Stimulated activated CD4-positive, alpha-beta T cell treated with anti-CD3 and anti-CD28 coated beads, Interleukin-1b, Interleukin-23, amount 100 ng/mL, for 24 hours (primary cell): Measurements from ENCODE around the gene KRT16.
"Not testable (repeated sequence)": the region's sequence is repeated elsewhere in the genome, so short reads cannot be mapped to it uniquely, and the experiment has no call there.

Experiments
- DNase-seq, 4 experiments: peaks; one replicate each; pipeline ENCODE4 v3.0.0-alpha.2; 2020; ENCODE audit warnings: low read depth in 4 of 4, low spot score in 1 of 4

KRT16 gene

DNA sequence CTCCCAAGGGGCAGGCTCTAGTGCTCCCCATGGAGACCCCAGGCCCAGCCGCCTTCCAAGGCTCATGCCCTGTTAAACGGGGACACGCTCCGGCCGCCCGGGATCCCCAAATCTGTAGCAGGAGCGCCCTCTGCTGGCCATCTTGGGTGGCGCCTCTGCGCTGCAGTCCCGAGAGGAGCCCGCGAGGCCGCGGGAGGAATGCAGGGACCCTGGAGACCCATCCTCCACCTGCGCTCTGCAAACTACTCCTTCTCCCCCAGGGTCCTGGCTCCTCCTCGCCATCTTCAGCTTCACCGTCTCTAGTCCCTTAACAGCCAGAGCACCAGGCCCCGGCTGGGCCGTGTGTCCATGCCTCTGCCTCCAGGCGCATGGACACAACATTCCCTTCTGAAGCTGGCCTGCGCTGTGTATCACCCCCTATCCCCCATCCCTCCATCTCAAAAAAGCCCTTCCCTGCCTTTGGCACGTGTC lies 35.4 kb upstream of the KRT16 start:
- peak; percentile 81 to 94 (median 84) for DNase-seq

DNA sequence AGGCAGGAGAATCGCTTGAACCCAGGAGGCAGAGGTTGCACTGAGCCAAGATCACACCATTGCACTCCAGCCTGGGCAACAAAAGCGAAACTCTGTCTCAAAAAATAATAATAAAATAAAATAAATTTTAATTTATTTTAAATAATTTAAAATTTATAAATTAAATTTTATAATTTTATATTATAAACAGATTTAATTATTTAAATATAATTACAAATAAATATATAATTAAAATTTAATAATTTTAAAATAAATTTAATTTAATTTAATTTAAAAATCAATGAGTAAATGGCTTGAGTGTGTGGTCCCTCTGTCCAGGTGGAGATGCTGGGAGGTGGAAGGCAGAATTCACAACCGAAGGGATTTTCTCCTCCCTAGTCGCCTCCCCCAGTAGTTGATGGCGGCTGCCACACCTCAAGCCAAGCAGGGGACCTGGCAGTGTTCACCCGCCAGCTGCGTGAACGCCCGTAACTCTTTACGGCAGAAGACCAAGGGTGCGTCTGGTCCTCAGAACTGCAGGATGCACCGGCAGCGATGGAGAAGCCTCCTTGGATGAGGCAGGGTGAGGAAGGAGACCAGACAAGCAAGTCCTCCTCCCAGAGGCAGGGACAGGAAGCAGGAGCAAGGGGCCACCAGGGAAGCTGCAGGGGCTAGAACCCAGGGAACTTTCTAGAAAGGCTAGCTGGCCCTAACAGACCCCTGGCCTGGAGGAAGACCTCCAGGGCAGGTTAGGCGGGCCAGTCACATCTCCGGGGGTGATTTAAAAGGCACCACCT lies 34.7 kb upstream of the KRT16 start:
- no peak for DNase-seq

GRCh38 chr17:41642252-41643156 lies 29.9 kb upstream of the KRT16 start:
- no peak for DNase-seq

DNA sequence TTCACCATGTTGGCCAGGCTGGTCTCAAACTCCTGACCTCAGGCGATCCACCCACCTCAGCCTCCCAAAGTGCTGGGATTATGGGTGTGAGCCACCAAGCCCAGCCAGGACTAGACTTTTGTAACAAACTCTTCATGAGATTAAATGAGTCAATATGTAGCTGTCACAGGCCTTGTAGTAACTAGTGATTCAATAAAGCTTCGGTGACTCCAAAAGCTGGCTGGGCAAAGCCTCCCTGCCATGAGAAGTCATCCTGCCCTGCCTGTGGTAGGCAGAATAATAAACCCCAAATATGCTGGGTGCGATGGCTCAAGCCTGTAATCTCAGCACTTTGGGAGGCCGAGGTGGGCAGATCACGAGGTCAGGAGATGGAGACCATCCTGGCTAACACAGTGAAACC lies 28.0 kb upstream of the KRT16 start:
- not testable (repeated sequence) for DNase-seq

- DNase-seq, result no peak
Observed at GRCh38 chr17:41639492-41640473, 27.2 kb upstream of the KRT16 start.

- no peak for DNase-seq
Observed at GRCh38 chr17:41638941-41639340, 26.4 kb upstream of the KRT16 start.

GRCh38 chr17:41638194-41638593 lies 25.6 kb upstream of the KRT16 start:
- DNase-seq, result no peak

DNA sequence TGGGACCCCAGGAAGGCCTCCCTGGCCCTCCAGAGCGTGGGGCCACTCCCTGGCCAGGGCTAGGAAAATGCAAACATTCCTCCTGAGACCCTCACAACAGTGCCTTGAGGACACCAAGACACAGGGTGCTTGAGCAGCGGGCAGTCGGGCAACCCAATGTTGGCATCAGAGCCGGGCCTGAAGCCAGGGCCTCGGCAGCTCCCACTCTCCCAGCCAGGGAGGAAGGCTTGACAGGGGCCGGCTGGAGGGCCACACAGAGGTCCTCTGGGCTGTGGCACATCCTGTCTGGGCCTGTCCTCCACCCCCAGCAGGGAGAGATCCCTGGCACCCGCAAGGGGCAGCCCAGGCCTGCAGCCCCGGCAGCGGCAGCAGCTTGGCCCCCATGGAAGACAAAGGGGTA lies 24.1 kb upstream of the KRT16 start:
- DNase-seq, result no peak

GRCh38 chr17:41635121-41636097 lies 22.8 kb upstream of the KRT16 start:
- DNase-seq, result no peak

DNA sequence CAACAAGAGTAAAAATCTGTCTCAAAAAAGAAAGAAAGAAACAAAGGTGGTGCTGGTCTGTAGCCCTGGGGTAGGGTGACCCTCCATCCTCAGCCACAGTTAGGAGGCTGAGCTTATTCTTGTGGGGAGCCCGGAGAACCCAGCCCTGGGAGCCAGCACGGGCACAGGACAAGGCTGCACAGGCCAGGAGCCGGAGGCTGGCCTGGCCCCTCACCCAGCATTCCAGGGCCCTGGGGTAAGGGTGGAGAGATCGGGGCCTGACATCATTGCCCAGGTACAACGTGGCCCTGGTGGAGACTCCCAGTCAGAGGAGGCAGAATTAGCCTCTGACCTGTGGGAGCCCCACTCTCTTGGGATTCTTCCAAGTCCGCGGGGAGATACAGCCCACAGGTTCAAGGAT lies 22.1 kb upstream of the KRT16 start:
- no peak for DNase-seq

DNA sequence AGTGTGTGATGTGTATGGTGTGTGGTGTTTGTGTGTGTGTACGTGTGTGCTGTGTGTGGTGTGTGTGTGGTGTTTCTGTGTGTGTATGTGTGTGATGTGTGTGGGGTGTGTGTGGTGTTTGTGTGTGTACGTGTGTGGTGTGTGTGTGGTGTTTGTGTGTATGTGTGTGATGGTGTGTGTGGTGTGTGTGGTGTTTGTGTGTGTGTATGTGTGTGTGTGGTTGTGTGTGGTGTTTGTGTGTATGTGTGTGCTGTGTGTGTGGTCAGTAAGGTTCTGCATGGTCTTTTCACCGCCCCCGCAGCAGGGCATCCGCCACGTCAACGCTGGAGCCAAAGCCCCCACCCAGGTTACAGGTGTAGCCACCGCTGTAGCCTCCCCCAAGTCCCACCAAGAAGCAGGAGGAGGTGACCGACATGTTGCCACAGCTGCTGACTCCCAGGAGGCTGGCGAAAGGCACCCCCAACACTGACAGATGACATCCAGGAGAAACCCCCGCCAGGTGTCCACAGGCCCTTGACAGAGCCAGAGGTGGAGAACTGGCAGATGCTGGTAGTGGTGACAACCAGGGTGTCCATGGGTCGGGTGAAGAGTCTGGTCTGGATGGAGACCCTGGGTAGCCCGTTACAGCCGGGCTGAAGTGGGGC lies 21.1 kb upstream of the KRT16 start:
- DNase-seq, result no peak

GRCh38 chr17:41632482-41633105 lies 20.0 kb upstream of the KRT16 start:
- no peak for DNase-seq

DNA sequence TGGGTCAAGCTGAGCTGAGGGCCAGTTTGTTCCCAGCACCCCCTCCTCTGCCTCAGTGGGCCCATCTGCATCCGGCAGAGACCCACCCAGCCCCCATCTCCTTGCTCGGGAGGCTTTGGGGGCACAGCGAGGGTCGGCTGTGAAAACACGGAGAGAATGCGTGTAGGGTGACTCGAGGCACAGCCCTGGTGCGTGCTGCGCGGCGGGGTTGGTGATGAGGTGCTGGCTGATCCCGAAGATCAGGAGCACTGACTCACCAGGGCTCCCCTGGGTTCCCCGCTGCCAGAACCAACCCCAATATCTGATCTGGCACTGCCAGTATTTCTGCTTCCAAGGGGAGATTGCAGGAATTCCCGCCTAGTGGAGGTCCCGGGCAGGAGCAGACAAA lies 19.3 kb upstream of the KRT16 start:
- no peak for DNase-seq

- DNase-seq, result no peak
Observed at GRCh38 chr17:41631025-41631897, 18.7 kb upstream of the KRT16 start.

DNA sequence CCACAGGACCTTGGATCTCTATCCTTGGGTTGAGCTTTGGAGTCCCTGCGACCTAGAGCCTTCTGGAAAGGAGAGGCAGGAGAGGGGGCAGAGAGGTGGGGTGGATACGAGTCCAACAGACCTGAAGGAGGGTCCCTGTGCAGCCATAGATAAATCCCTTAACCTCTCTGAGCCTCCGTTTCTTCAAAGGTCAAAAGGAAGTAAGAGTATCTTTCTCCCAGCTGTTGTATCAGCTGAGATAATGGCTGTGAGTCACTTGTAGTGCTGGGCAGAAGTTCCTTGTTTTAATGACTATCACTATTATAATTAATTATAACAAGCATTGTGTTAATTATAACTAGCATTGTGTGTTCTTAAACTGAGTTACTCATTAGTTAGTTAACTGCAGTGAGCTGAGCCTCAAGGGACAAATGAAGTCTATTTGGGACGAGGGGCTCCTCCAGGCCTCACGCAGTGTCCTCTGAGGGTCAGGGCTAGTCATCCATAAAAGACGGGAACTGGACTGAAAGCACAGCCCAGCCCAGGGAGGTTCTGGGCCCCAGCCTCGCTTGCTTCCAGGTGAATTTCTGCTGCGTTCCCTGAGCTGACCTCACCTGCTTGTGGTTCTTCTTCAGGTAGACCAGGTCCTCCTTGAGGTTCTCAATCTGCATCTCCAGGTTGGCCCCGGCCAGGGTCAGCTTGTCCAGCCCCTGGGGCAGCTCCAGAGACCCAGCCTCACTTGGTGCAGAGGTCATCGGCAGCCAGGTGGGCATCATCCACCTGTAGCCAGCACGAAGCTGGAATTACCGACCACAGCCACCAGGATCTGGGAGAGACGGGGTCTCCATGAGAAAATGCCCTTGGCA lies 17.5 kb upstream of the KRT16 start:
- no peak for DNase-seq

DNA sequence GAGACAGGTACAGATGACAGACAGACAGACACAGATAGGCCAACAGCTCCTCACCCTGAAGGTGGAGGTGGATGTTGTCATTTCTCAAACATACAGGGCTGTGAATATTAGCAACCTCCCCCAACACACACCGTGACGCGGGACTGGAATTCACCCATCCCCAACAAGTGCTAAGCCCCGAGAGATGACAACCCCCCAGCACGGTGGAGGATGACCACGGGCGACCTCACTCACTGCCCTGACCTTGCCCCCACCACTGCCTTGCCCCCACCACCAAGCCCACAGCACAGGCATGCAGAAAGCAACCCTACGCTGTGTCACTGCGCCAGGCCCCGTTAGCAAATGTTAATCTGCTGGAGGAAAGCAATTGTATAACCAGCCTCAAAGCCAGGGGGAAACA lies 16.7 kb upstream of the KRT16 start:
- DNase-seq, result no peak
